Mesendoderm (in vitro differentiated cells): ENCODE data around the gene APOA4. TPM values are rescaled to one million over a fixed set of nuclear protein-coding genes. Genes with fewer than 3 reads are reported as not detected.

Experiments
- DNase-seq: peaks from one replicate; pipeline ENCODE4 v3.0.0; 2013
- H2AK5ac ChIP-seq: 2 replicates; pipeline ENCODE4 v1.6.1; 2013; ENCODE audit warnings: low read length, inconsistent platforms
- H2BK120ac ChIP-seq: 2 replicates; pipeline ENCODE4 v1.6.1; 2013; ENCODE audit warnings: low read depth, mild to moderate bottlenecking, low read length, moderate library complexity, mixed read lengths
- H2BK15ac ChIP-seq: replicated peaks from 2 replicates; pipeline ENCODE4 v1.6.1; 2013; ENCODE audit warnings: low read depth, mild to moderate bottlenecking, moderate library complexity
- H2BK5ac ChIP-seq: 2 replicates; pipeline ENCODE4 v1.6.1; 2013; ENCODE audit warnings: low read length, inconsistent platforms
- H3K18ac ChIP-seq: 2 replicates; pipeline ENCODE4 v1.6.1; 2013; ENCODE audit warnings: mild to moderate bottlenecking, low read length, mixed read lengths
- H3K23ac ChIP-seq: one replicate; pipeline ENCODE4 v1.6.1; 2013; ENCODE audit warnings: low read length
- H3K27ac ChIP-seq: 2 replicates; pipeline ENCODE4 v1.5.1; 2013; ENCODE audit warnings: low read depth, mild to moderate bottlenecking, inconsistent platforms, low read length, moderate library complexity
- H3K27me3 ChIP-seq: 2 replicates; pipeline ENCODE4 v1.6.1; 2013; ENCODE audit warnings: low read length, control low read depth, mild to moderate bottlenecking, inconsistent platforms; ENCODE audit not compliant: insufficient read depth, poor library complexity
- H3K36me3 ChIP-seq: 2 replicates; pipeline ENCODE4 v1.6.1; 2013; ENCODE audit warnings: low read length, inconsistent platforms; ENCODE audit not compliant: control insufficient read depth, insufficient read depth
- H3K4ac ChIP-seq: one replicate; pipeline ENCODE4 v1.6.1; 2013; ENCODE audit warnings: low read depth, mild to moderate bottlenecking, low read length, moderate library complexity
- H3K4me1 ChIP-seq: 2 replicates; pipeline ENCODE4 v1.6.1; 2013; ENCODE audit warnings: low read depth, low read length, inconsistent platforms; ENCODE audit not compliant: control insufficient read depth
- H3K4me2 ChIP-seq: 2 replicates; pipeline ENCODE4 v1.6.1; 2013; ENCODE audit warnings: low read length
- H3K4me3 ChIP-seq: 2 replicates; pipeline ENCODE4 v1.5.1; 2013; ENCODE audit warnings: mild to moderate bottlenecking, low read length
- H3K56ac ChIP-seq: one replicate; pipeline ENCODE4 v1.6.1; 2013; ENCODE audit warnings: low read length
- H3K79me1 ChIP-seq: 2 replicates; pipeline ENCODE4 v1.6.1; 2013; ENCODE audit warnings: low read length, inconsistent platforms
- H3K79me2 ChIP-seq: 2 replicates; pipeline ENCODE4 v1.6.1; 2013; ENCODE audit warnings: mild to moderate bottlenecking, low read length; ENCODE audit not compliant: control insufficient read depth, insufficient read depth
- H3K9ac ChIP-seq: 2 replicates; pipeline ENCODE4 v1.6.1; 2013; ENCODE audit warnings: low read length, inconsistent platforms
- H4K5ac ChIP-seq: one replicate; pipeline ENCODE4 v1.6.1; 2013; ENCODE audit warnings: low read length
- H4K8ac ChIP-seq: one replicate; pipeline ENCODE4 v1.6.1; 2013; ENCODE audit warnings: low read depth, mild to moderate bottlenecking, control low read depth, low read length, moderate library complexity
- WGBS: extraction: QIAGEN DNeasy Blood & Tissue Kit; methylation state at CpG from one replicate; pipeline ENCODE4 v1.1.7; 2013; ENCODE audit warnings: low lambda C conversion rate, missing lambda C conversion rate; ENCODE audit not compliant: insufficient coverage; ENCODE audit errors: extremely low coverage; 5-methylcytosine and 5-hydroxymethylcytosine counted together
- polyA plus RNA-seq, 2 experiments: library from polyadenylated mRNA; stranded (reverse); fragments of 200-250 nt; gene quantifications; one replicate each; pipeline ENCODE4 v1.2.3, GENCODE V29; 2013

Gene APOA4
- polyA plus RNA-seq (2013, experiment 1 of 2): not detected
- not detected for polyA plus RNA-seq (2013, experiment 2 of 2)

DNA sequence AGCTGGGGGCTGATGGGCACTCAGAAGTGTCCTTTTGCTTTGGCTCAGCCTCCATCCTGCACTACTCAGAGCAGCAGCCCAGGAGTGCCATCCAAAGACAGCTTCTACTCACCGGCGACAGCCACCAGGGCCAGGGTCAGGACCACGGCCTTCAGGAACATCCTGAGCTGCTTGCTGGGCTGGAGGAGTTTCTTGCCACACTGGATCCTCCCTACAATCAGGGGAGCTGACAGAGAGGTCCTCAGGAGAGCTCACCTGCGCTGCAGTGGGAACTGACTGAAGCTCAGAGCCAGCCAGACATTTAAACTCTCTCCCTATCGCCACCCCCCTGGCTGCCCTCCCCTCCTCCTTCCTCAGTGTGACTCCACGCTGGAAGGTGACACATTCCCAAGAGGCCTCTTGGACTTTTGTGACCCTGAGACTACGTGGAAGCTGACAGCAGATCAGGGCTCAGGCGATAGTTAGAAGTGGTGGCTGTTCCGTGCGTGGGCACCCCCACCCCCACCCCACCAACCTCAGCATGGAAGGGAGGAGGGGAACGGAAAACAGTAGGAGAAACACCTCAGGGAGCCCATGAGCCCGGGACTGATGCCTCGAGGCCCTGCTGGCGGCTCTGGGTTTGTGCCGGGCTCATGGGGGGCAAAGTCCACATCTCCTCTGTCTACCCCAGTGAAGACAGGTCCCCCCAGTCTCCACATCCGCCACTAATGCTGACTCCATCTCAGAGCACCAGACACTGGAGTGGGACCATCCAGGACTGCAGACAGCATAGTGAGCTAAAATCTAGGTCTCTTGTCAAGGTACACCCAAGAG, at the start of gene APOA4:
Gene APOA4 (minus strand): TSS at position 274 of the 813 bp plus-strand sequence. CDS start 113 bp downstream, at position 161.
- Histone ChIP-seq H2AK5ac (no peak within 1 kb of the TSS), H3K36me3 (no peaks in the 10 kb centered on the region), H3K4me1 (no peaks in the 10 kb centered on the region), H3K4me2 (no peak within 1 kb of the TSS), H3K27me3 (no peaks in the 10 kb centered on the region), H3K4ac (no peak within 1 kb of the TSS), H3K4me3 (no peak within 1 kb of the TSS), H3K23ac (no peak within 1 kb of the TSS), H3K9ac (no peak within 1 kb of the TSS), H3K18ac (no peak within 1 kb of the TSS), H2BK120ac (no peak within 1 kb of the TSS), H3K79me1 (no peaks in the 10 kb centered on the region), H2BK15ac (no peak within 1 kb of the TSS), H3K79me2 (no peaks in the 10 kb centered on the region), H4K5ac (no peak within 1 kb of the TSS), H4K8ac (no peak within 1 kb of the TSS), H2BK5ac (no peak within 1 kb of the TSS), H3K27ac (no peak within 1 kb of the TSS), H3K56ac (no peak within 1 kb of the TSS)
- DNase-seq: no peak
- no CpG with 5 or more reads among the region's 16 CpGs for WGBS

- Histone ChIP-seq H2BK15ac (no peak overlapping the region), H4K8ac (no peak overlapping the region), H3K4me1 (no peaks in the 10 kb centered on the region), H3K27ac (no peak overlapping the region), H2BK5ac (no peak overlapping the region), H3K56ac (no peak overlapping the region), H3K4me2 (no peak overlapping the region), H3K18ac (no peak overlapping the region), H2AK5ac (no peak overlapping the region), H3K36me3 (peaks cover 3% of the 10 kb centered on the region), H3K23ac (no peak overlapping the region), H2BK120ac (no peak overlapping the region), H3K9ac (no peak overlapping the region), H3K27me3 (no peaks in the 10 kb centered on the region), H3K79me2 (no peaks in the 10 kb centered on the region), H4K5ac (no peak overlapping the region), H3K79me1 (no peaks in the 10 kb centered on the region), H3K4ac (no peak overlapping the region), H3K4me3 (no peak overlapping the region)
- no peak for DNase-seq
- no CpG with 5 or more reads among the region's 3 CpGs for WGBS
Measured at GRCh38 chr11:116871248-116871647, 48.1 kb upstream of the APOA4 start.

- Histone ChIP-seq H2BK5ac (no peak overlapping the region), H3K56ac (no peak overlapping the region), H3K9ac (no peak overlapping the region), H3K18ac (no peak overlapping the region), H2AK5ac (no peak overlapping the region), H4K8ac (no peak overlapping the region), H3K27ac (no peak overlapping the region), H3K79me1 (no peaks in the 10 kb centered on the region), H2BK15ac (no peak overlapping the region), H3K79me2 (no peaks in the 10 kb centered on the region), H4K5ac (no peak overlapping the region), H2BK120ac (no peak overlapping the region), H3K4ac (no peak overlapping the region), H3K27me3 (no peaks in the 10 kb centered on the region), H3K36me3 (peaks cover 3% of the 10 kb centered on the region), H3K4me1 (no peaks in the 10 kb centered on the region), H3K4me2 (no peak overlapping the region), H3K23ac (no peak overlapping the region), H3K4me3 (no peak overlapping the region)
- no peak for DNase-seq
- WGBS: no CpG with 5 or more reads among the region's 3 CpGs
Measured at GRCh38 chr11:116870054-116870453, 47.0 kb upstream of the APOA4 start.

DNA sequence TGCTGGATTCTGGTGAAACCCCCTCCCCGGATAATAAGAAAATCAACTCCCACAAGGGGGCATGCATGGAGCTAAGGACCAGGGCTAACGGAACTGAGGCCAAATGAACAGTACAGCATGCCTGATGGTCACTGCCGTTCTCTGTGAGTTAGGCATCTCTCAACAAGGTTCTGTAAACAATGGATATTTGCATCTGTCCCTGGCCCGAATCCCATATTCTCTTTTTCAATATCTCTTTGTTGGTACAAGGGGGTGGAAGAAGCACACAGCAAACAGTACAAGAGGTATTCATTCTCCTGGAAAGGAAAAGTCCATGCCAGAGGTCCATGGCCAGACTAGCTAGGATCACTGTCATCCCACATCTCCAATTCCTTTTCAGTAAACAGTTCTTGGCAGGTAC, 46.5 kb upstream of the APOA4 start:
- DNase-seq: no peak
- no CpG with 5 or more reads among the region's 4 CpGs for WGBS

GRCh38 chr11:116868066-116868465, 45.0 kb upstream of the APOA4 start:
- H3K79me2 ChIP-seq: no peaks in the 10 kb centered on the region
- no peaks in the 10 kb centered on the region for H3K27me3 ChIP-seq
- no peak overlapping the region for H3K27ac ChIP-seq
- no peak overlapping the region for H2BK5ac ChIP-seq
- H4K8ac ChIP-seq: no peak overlapping the region
- no peaks in the 10 kb centered on the region for H3K4me1 ChIP-seq
- no peak overlapping the region for H3K4me3 ChIP-seq
- H2BK15ac ChIP-seq: no peak overlapping the region
- no peaks in the 10 kb centered on the region for H3K79me1 ChIP-seq
- H3K56ac ChIP-seq: no peak overlapping the region
- H3K4ac ChIP-seq: no peak overlapping the region
- H3K4me2 ChIP-seq: no peak overlapping the region
- no peak overlapping the region for H3K9ac ChIP-seq
- no peak for DNase-seq
- no peak overlapping the region for H3K23ac ChIP-seq
- peaks cover 3% of the 10 kb centered on the region for H3K36me3 ChIP-seq
- H3K18ac ChIP-seq: no peak overlapping the region
- no peak overlapping the region for H2BK120ac ChIP-seq
- no CpG with 5 or more reads among the region's 3 CpGs for WGBS
- H4K5ac ChIP-seq: no peak overlapping the region
- H2AK5ac ChIP-seq: no peak overlapping the region

More for the DNA sequence above, 46.5 kb upstream of the APOA4 start:
- Histone ChIP-seq H3K4ac (no peak overlapping the region), H3K27me3 (no peaks in the 10 kb centered on the region), H3K36me3 (peaks cover 3% of the 10 kb centered on the region), H4K5ac (no peak overlapping the region), H3K4me3 (no peak overlapping the region), H3K4me1 (no peaks in the 10 kb centered on the region), H2BK15ac (no peak overlapping the region), H3K4me2 (no peak overlapping the region), H3K27ac (no peak overlapping the region), H3K79me1 (no peaks in the 10 kb centered on the region), H3K79me2 (no peaks in the 10 kb centered on the region), H2BK120ac (no peak overlapping the region), H3K18ac (no peak overlapping the region), H4K8ac (no peak overlapping the region), H2AK5ac (no peak overlapping the region), H3K23ac (no peak overlapping the region), H2BK5ac (no peak overlapping the region), H3K56ac (no peak overlapping the region), H3K9ac (no peak overlapping the region)
